HCT116 (cell line): ENCODE results near the gene TMOD3. TPM values are rescaled to one million over a fixed set of nuclear protein-coding genes. Genes with fewer than 3 reads are reported as not detected.

Experiments used
- ATAC-seq: fragments of 200-7000 bp; cut with Tn5 transposase; 2 replicates; pipeline ENCODE4 v1.9.1; 2020; ENCODE audit warnings: mild to moderate bottlenecking, moderate library complexity
- BruUV-seq: library from RNA; stranded (reverse); fragments of 400-500 nt; replicated peaks from 2 replicates; lab custom pipeline; 2021; lab: Mats Ljungman, UMichigan
- CTCF ChIA-PET: fragments of 300-600 bp; sonication (Branson Sonifier 250); formaldehyde crosslinking; loops from one replicate; lab custom pipeline; 2021; ENCODE audit warnings: antibody characterized with exemption; lab: Charles Lee
- POLR2A ChIA-PET: fragments of 300-600, 350-600 bp; sonication (Branson Sonifier 250); formaldehyde crosslinking; loops from one replicate; lab custom pipeline; 2021; ENCODE audit warnings: antibody characterized with exemption; lab: Charles Lee
- RAD21 ChIA-PET, 2 experiments: fragments of 300-600 bp; sonication (Branson Sonifier 250); formaldehyde crosslinking; loops; one replicate each; lab custom pipeline; 2023; ENCODE audit warnings: low total read pairs in 2 of 2; ENCODE audit not compliant: uncharacterized antibody in 2 of 2, unreplicated experiment in 2 of 2, low non-redundant PET in 1 of 2; lab: Charles Lee
- DNase-seq: peaks from one replicate; pipeline ENCODE4 v3.0.0-alpha.2; 2010; ENCODE audit warnings: low read depth, low spot score
- H2AFZ ChIP-seq: fragments of 200-600 bp; shearing (Covaris generic), sonication (generic); 2 replicates; pipeline ENCODE4 v1.6.1; 2017; ENCODE audit warnings: low read depth, mixed run types, mixed read lengths, antibody characterized with exemption, low read length; ENCODE audit not compliant: poor library complexity, severe bottlenecking
- H3K27ac ChIP-seq: 2 replicates; pipeline ENCODE4 v1.5.1; 2012; ENCODE audit warnings: low read depth, low read length
- H3K27me3 ChIP-seq: fragments of 200-600 bp; sonication (generic); 2 replicates; pipeline ENCODE4 v1.6.1; 2016; ENCODE audit warnings: mixed run types, low read length, mixed read lengths; ENCODE audit not compliant: insufficient read depth
- H3K36me3 ChIP-seq, 2 experiments: fragments of 200-500 bp in 1 of 2; fragments of 200-600 bp in 1 of 2; sonication (Bioruptor generic) in 1 of 2; sonication (generic) in 1 of 2; 2 replicates each; pipeline versions ENCODE4 v1.5.1 to v1.6.1; 2014 to 2016; ENCODE audit warnings: low read length in 2 of 2, inconsistent platforms in 1 of 2, mixed read lengths in 1 of 2, mixed run types in 1 of 2; ENCODE audit not compliant: insufficient read depth in 2 of 2, control insufficient read depth in 1 of 2
- H3K4me1 ChIP-seq, 2 experiments: fragments of 200-600 bp in 1 of 2; sonication (generic) in 1 of 2; 2 replicates each; pipeline versions ENCODE4 v1.5.1 to v1.6.1; 2012 to 2017; ENCODE audit warnings: low read length in 2 of 2, inconsistent platforms in 1 of 2, mild to moderate bottlenecking in 1 of 2, mixed read lengths in 1 of 2, mixed run types in 1 of 2, moderate library complexity in 1 of 2; ENCODE audit not compliant: insufficient read depth in 2 of 2, control insufficient read depth in 1 of 2
- H3K4me2 ChIP-seq: fragments of 200-600 bp; sonication (generic); 2 replicates; pipeline ENCODE4 v1.6.1; 2017; ENCODE audit warnings: mixed run types, low read length, mixed read lengths
- H3K4me3 ChIP-seq, 2 experiments: fragments of 200-600 bp in 1 of 2; sonication (generic) in 1 of 2; replicated peaks in 1 of 2; 2 replicates each; pipeline ENCODE4 v1.5.1; 2011 to 2016; ENCODE audit warnings: low read length in 2 of 2, control low read depth in 1 of 2, low read depth in 1 of 2, mild to moderate bottlenecking in 1 of 2, mixed read lengths in 1 of 2, mixed run types in 1 of 2
- H3K79me2 ChIP-seq: fragments of 200-600 bp; sonication (generic); 2 replicates; pipeline ENCODE4 v1.6.1; 2017; ENCODE audit warnings: mild to moderate bottlenecking, mixed run types, low read length, moderate library complexity, mixed read lengths; ENCODE audit not compliant: insufficient read depth
- H3K9ac ChIP-seq: fragments of 200-600 bp; sonication (generic); 2 replicates; pipeline ENCODE4 v1.6.1; 2016; ENCODE audit warnings: low read length, mixed read lengths
- H3K9me2 ChIP-seq: fragments of 200-600 bp; sonication (generic), shearing (Covaris generic); 2 replicates; pipeline ENCODE4 v1.6.1; 2017; ENCODE audit warnings: mixed run types, mild to moderate bottlenecking, moderate library complexity; ENCODE audit not compliant: insufficient read depth
- H3K9me3 ChIP-seq, 2 experiments: fragments of 200-500 bp in 1 of 2; fragments of 200-600 bp in 1 of 2; sonication (Bioruptor generic) in 1 of 2; sonication (generic) in 1 of 2; 2 replicates each; pipeline ENCODE4 v1.6.1; 2014 to 2017; ENCODE audit warnings: low read length in 2 of 2, mixed read lengths in 2 of 2, inconsistent platforms in 1 of 2, low read depth in 1 of 2, mild to moderate bottlenecking in 1 of 2, mixed run types in 1 of 2, moderate library complexity in 1 of 2; ENCODE audit not compliant: control insufficient read depth in 1 of 2, insufficient read depth in 1 of 2
- H4K20me1 ChIP-seq: fragments of 200-600 bp; sonication (generic), shearing (Covaris generic); 2 replicates; pipeline ENCODE4 v1.6.1; 2017; ENCODE audit warnings: mixed run types, mild to moderate bottlenecking, moderate library complexity; ENCODE audit not compliant: insufficient read depth
- EGR1 ChIP-seq: IDR thresholded peaks from 2 replicates; pipeline ENCODE4 v1.6.1; 2012; ENCODE audit warnings: low read depth
- ELF1 ChIP-seq: IDR thresholded peaks from 2 replicates; pipeline ENCODE4 v1.6.1; 2012; ENCODE audit warnings: low read depth, borderline replicate concordance
- EZH2 ChIP-seq: fragments of 200-600 bp; sonication (generic); IDR thresholded peaks from 2 replicates; pipeline ENCODE4 v1.6.1; 2017; ENCODE audit warnings: antibody characterized with exemption, mixed run types
- EZH2phosphoT487 ChIP-seq: fragments of 200-600 bp; IDR thresholded peaks from 2 replicates; pipeline ENCODE4 v1.6.1; 2018; ENCODE audit warnings: antibody characterized with exemption, borderline replicate concordance
- SIN3A ChIP-seq: IDR thresholded peaks from 2 replicates; pipeline ENCODE4 v1.6.1; 2012; ENCODE audit warnings: low read depth
- SP1 ChIP-seq: IDR thresholded peaks from 2 replicates; pipeline ENCODE4 v1.6.1; 2012; ENCODE audit warnings: low read depth
- SRF ChIP-seq: IDR thresholded peaks from 2 replicates; pipeline ENCODE4 v1.6.1; 2012; ENCODE audit warnings: low read depth
- TCF7L2 ChIP-seq: IDR thresholded peaks from 2 replicates; pipeline ENCODE4 v1.7.0; 2011; ENCODE audit warnings: borderline replicate concordance, inconsistent platforms; ENCODE audit not compliant: insufficient read depth, insufficient read length; ENCODE audit errors: extremely low read depth
- YY1 ChIP-seq: IDR thresholded peaks from 2 replicates; pipeline ENCODE4 v1.6.1; 2011; ENCODE audit warnings: low read length, low read depth, moderate library complexity, mild to moderate bottlenecking; ENCODE audit not compliant: insufficient replicate concordance; ENCODE audit errors: extremely low read depth
- ZFX ChIP-seq: fragments of 450-650 bp; IDR thresholded peaks from 2 replicates; pipeline ENCODE4 v1.6.1; 2017
- ZNF274 ChIP-seq: fragments of 200-500 bp; sonication (Bioruptor generic); IDR thresholded peaks from 2 replicates; pipeline ENCODE4 v1.6.1; 2014; ENCODE audit warnings: mild to moderate bottlenecking, low read depth, low read length, inconsistent platforms
- intact Hi-C: fragments of 100-400 bp; cut with micrococcal nuclease; formaldehyde crosslinking; loops from 2 replicates; pipeline ENCODE4 v1.10.0; 2022
- total RNA-seq: library from RNA; stranded (reverse); gene quantifications from one replicate; pipeline ENCODE4 v1.2.1, GENCODE V29; 2021; ENCODE audit not compliant: unreplicated experiment
- TF ChIP-seq, protein P1 (sequence below): IDR thresholded peaks from 2 replicates; pipeline ENCODE4 v1.6.1; 2012; ENCODE audit warnings: low read depth
- TF ChIP-seq, protein P2 (sequence below), 3 experiments: fragments of 200-600 bp in 1 of 3; sonication (generic) in 1 of 3; IDR thresholded peaks in 2 of 3; conservative IDR thresholded peaks in 1 of 3; 2 replicates each; pipeline ENCODE4 v1.5.1; 2012 to 2017; ENCODE audit warnings: low read depth in 2 of 3, low read length in 2 of 3, antibody characterized with exemption in 1 of 3, borderline replicate concordance in 1 of 3, control low read depth in 1 of 3, mild to moderate bottlenecking in 1 of 3, mixed read lengths in 1 of 3, mixed run types in 1 of 3, moderate library complexity in 1 of 3; ENCODE audit not compliant: insufficient read depth in 1 of 3
- TF ChIP-seq, protein P3 (sequence below): IDR thresholded peaks from 2 replicates; pipeline ENCODE4 v1.6.1; 2012

TMOD3 gene
- total RNA-seq, 1 experiment from 2014 or later, result 78.8 TPM

DNA sequence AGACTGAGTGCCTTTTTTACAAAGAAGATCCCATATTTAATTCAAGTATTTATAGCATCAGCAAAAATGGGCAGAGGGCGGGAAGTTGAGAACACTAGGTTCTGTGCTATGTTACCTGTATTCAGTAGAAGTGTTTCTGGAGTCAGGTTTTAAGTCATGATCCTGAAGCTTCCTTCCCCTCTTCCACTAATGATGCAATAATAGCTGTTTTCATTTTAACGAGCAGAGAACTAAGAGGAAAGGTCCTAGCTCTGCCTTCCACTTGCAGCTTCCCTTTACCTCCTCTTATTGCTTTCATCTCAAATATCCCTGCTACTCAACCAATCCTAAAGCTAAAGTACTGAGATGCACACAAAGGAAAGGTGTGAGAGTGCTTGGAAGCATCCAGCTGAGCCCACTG is 16.9 kb upstream of the TMOD3 start:
- Histone ChIP-seq H4K20me1 (no peaks in the 10 kb centered on the region), H2AFZ (no peak overlapping the region), H3K4me2 (no peak overlapping the region), H3K4me3 (no peak overlapping the region), H3K9ac (no peak overlapping the region), H3K4me1 (no peaks in the 10 kb centered on the region), H3K9me2 (no peaks in the 10 kb centered on the region), H3K36me3 (no peaks in the 10 kb centered on the region), H3K27me3 (no peaks in the 10 kb centered on the region), H3K9me3 (no peaks in the 10 kb centered on the region), H3K79me2 (no peaks in the 10 kb centered on the region), H3K27ac (no peak overlapping the region)
- ChIA-PET RAD21 (no interaction called here), POLR2A (interaction anchor here (1.0 kb wide), 1 partner anchor 18 kb away, joined by 3 read pairs; no protein-coding TSS in a partner anchor), CTCF (no interaction called here)
- DNase-seq (no peak), ATAC-seq (no peak)
- no TSS peak for BruUV-seq
- TF ChIP-seq, protein P1, sequence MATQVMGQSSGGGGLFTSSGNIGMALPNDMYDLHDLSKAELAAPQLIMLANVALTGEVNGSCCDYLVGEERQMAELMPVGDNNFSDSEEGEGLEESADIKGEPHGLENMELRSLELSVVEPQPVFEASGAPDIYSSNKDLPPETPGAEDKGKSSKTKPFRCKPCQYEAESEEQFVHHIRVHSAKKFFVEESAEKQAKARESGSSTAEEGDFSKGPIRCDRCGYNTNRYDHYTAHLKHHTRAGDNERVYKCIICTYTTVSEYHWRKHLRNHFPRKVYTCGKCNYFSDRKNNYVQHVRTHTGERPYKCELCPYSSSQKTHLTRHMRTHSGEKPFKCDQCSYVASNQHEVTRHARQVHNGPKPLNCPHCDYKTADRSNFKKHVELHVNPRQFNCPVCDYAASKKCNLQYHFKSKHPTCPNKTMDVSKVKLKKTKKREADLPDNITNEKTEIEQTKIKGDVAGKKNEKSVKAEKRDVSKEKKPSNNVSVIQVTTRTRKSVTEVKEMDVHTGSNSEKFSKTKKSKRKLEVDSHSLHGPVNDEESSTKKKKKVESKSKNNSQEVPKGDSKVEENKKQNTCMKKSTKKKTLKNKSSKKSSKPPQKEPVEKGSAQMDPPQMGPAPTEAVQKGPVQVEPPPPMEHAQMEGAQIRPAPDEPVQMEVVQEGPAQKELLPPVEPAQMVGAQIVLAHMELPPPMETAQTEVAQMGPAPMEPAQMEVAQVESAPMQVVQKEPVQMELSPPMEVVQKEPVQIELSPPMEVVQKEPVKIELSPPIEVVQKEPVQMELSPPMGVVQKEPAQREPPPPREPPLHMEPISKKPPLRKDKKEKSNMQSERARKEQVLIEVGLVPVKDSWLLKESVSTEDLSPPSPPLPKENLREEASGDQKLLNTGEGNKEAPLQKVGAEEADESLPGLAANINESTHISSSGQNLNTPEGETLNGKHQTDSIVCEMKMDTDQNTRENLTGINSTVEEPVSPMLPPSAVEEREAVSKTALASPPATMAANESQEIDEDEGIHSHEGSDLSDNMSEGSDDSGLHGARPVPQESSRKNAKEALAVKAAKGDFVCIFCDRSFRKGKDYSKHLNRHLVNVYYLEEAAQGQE, result no peak
- TF ChIP-seq EGR1 (no peak), ZFX (no peak), SIN3A (no peak), EZH2phosphoT487 (no peak), EZH2 (no peak), SP1 (no peak), TCF7L2 (no peak), ZNF274 (no peak), ELF1 (no peak), SRF (no peak), YY1 (no peak)
- TF ChIP-seq, protein P2, sequence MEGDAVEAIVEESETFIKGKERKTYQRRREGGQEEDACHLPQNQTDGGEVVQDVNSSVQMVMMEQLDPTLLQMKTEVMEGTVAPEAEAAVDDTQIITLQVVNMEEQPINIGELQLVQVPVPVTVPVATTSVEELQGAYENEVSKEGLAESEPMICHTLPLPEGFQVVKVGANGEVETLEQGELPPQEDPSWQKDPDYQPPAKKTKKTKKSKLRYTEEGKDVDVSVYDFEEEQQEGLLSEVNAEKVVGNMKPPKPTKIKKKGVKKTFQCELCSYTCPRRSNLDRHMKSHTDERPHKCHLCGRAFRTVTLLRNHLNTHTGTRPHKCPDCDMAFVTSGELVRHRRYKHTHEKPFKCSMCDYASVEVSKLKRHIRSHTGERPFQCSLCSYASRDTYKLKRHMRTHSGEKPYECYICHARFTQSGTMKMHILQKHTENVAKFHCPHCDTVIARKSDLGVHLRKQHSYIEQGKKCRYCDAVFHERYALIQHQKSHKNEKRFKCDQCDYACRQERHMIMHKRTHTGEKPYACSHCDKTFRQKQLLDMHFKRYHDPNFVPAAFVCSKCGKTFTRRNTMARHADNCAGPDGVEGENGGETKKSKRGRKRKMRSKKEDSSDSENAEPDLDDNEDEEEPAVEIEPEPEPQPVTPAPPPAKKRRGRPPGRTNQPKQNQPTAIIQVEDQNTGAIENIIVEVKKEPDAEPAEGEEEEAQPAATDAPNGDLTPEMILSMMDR (IDR thresholded peaks at IDR 0.05 in 2 of 3, conservative IDR thresholded peaks at IDR 0.05 in 1 of 3; ENCODE audit: borderline replicate concordance in 1 of 3, insufficient read depth in 1 of 3, low read depth in 2 of 3, low read length in 2 of 3), result no peak
- TF ChIP-seq, protein P3, sequence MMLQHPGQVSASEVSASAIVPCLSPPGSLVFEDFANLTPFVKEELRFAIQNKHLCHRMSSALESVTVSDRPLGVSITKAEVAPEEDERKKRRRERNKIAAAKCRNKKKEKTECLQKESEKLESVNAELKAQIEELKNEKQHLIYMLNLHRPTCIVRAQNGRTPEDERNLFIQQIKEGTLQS, result no peak
- intact Hi-C loops, result no loop called here
